GM08714 (cell line): ENCODE results near the gene TRIM47.

Experiments used
- H3K4me3 ChIP-seq: fragments of 200-500 bp; sonication (Bioruptor generic); 2 replicates; pipeline ENCODE4 v1.5.1; 2014; ENCODE audit warnings: mild to moderate bottlenecking, low read length, inconsistent platforms
- ZNF274 ChIP-seq: IDR thresholded peaks from 2 replicates; pipeline ENCODE4 v1.6.1; 2012; ENCODE audit warnings: mild to moderate bottlenecking, low read depth, low read length

TRIM47 gene

GRCh38 chr17:75834279-75834920 lies 44.0 kb downstream of the TRIM47 start:
- no peak for TF ChIP-seq ZNF274
- H3K4me3 ChIP-seq = no peak overlapping the region

GRCh38 chr17:75832652-75833400 lies 45.6 kb downstream of the TRIM47 start:
- no peak overlapping the region for H3K4me3 ChIP-seq
- TF ChIP-seq ZNF274 = no peak

DNA sequence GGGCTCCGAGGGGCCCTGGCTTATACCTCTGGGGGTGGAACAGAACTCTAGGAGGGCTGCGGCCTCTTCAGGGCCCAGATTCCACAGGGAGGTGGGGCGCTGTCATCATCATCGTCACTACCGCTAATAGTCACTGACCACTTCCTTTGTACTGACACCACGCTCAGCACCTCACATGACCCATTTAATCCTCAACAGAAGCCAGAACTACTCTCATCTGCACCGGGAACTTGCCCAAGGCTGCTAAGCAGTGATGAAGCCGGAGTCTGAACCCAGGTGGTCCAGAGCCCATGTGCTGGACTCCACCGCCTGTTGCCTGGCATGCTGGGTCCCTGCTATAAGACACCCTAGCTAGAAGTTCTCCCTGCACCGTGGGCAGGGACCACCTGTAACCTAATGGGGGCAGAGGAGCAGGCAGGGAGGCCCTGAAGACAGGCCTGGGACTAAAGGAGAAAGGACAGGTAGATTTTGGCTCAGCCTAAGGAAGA lies 46.2 kb downstream of the TRIM47 start:
- H3K4me3 ChIP-seq = no peak overlapping the region
- no peak for TF ChIP-seq ZNF274

- TF ChIP-seq ZNF274 = no peak
Observed at GRCh38 chr17:75831032-75831571, 47.3 kb downstream of the TRIM47 start.

DNA sequence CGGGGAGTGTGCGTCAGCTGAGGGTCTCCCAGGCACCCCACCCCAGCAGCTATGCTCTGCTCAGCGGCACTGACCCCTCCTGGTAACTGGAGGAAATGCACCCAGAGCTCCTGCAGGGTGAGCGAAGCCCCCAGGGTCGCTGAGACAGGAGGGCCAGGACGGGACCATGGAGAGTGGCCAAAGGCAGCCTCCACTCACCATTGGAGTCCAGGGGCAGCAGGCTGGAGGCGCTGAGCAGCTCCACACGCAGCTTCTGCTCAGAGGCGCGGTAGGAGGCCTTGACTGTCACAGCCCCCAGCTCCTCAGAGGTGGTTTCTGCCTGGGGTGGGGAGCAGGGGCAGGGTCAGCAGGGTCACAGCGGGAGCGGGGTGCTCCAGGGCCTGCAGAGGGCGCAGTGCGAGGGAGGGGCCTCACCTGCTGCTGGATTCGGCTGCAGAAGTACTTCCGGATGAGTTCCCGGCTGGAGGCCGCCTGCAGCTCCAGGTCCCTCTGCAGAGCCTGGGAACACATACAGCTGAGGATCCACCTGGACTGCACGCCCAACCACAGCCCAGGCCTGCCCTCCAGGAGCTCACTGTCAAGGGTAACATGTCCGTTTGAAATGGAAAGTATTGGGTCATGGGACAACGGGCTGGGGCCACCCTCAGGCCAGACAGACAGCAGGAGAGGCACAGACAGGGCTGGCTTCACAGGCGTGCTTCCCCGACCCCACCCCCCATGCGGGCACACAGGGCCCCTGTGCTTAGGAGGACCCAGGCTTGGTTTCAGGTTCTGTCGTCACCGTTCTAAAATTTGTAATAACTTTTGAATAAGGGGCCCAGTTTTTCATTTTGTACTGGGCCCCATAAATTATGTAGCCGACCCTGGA lies 48.0 kb downstream of the TRIM47 start:
- no peak overlapping the region for H3K4me3 ChIP-seq
- TF ChIP-seq ZNF274 = no peak

More at GRCh38 chr17:75831032-75831571, 47.3 kb downstream of the TRIM47 start:
- H3K4me3 ChIP-seq = no peak overlapping the region

GRCh38 chr17:75829747-75830146 lies 48.6 kb downstream of the TRIM47 start:
- TF ChIP-seq ZNF274 = no peak
- H3K4me3 ChIP-seq = no peak overlapping the region

GRCh38 chr17:75828741-75829140 lies 49.6 kb downstream of the TRIM47 start:
- H3K4me3 ChIP-seq = no peak overlapping the region
- no peak for TF ChIP-seq ZNF274

DNA sequence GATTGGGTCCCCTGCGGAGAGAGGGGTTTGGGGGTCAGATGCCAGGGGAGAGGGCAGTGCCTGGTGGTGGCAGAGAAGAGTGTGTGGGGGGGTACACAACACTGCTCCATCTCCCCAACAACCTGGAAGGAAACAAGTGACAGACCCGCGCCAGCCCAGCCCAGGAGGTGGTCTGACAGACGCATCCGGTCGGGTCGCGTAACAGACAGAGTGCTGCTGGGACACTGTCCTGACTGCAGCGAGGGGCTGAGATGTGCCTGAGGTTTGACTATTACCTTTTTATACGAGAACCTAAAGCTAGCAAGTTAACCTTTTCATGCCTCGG lies 50.3 kb downstream of the TRIM47 start:
- H3K4me3 ChIP-seq = no peak overlapping the region
- no peak for TF ChIP-seq ZNF274

GRCh38 chr17:75827308-75828075 lies 50.9 kb downstream of the TRIM47 start:
- TF ChIP-seq ZNF274 = no peak
- no peak overlapping the region for H3K4me3 ChIP-seq

GRCh38 chr17:75826561-75827307 lies 51.6 kb downstream of the TRIM47 start:
- no peak overlapping the region for H3K4me3 ChIP-seq
- no peak for TF ChIP-seq ZNF274

GRCh38 chr17:75825748-75826370 lies 52.5 kb downstream of the TRIM47 start:
- no peak overlapping the region for H3K4me3 ChIP-seq
- TF ChIP-seq ZNF274 = no peak

DNA sequence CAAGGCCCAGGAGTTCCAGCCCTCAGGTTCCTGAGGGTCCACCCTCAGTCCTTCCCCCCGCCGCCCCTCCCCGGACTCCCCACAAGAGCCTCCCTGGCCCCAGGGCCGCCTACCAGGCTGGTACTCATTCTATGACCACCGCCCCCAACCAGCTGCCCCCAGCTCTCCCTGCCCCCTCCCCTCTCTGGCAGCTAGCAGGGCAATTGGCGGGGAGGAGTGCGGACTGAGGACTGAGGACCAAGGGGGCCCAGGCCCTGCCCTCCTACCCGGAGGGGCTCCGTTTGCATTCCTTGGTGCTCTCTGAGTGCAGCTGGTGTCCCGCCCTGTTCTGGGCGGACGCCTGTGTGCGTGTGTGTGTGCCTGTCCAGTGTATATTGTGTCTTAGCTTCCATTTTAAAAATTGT lies 53.2 kb downstream of the TRIM47 start:
- TF ChIP-seq ZNF274 = no peak

DNA sequence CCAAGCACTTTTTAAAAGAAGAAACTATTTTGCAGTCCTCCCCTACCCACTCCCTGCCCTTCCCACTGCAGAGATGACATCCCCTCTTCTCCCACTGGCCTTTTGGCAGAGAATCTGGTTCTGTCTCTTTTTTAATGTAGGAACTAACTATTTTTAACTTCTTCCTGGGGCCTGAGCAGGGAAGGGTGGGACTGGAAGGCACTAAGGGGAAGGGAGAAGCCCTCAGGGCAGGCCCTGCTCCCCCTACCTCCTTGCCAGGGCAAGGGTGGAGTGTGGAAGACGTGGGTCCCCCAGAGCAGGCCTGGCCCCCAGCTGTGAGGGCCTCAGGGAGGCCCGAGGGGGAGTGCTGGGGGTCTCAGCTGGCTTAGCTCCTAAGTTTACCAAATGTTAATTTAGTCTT lies 53.7 kb downstream of the TRIM47 start:
- no peak overlapping the region for H3K4me3 ChIP-seq
- TF ChIP-seq ZNF274 = no peak

More for the DNA sequence above, 53.2 kb downstream of the TRIM47 start:
- H3K4me3 ChIP-seq = no peak overlapping the region
